ENCODE data around the gene VPS45. TPM values are rescaled to one million over a fixed set of nuclear protein-coding genes. Genes with fewer than 3 reads are reported as not detected.

Gene VPS45
- total RNA-seq, 1 experiment from 2014 or later, result 47.8 TPM

- Histone ChIP-seq H3K36me3 (ENCODE audit: low read depth, low read length) (no peaks in the 10 kb centered on the region), H3K4me2 (ENCODE audit: low read length) (no peak overlapping the region), H2AFZ (ENCODE audit: low read length) (no peak overlapping the region), H3K4me3 (ENCODE audit: low read length) (no peak overlapping the region), H4K20me1 (ENCODE audit: low read length) (no peaks in the 10 kb centered on the region), H3F3A (ENCODE audit: low read length, unreplicated experiment) (no peaks in the 10 kb centered on the region), H3K27me3 (ENCODE audit: low read length) (no peaks in the 10 kb centered on the region), H3K79me2 (ENCODE audit: low read length) (no peaks in the 10 kb centered on the region), H3K9me3 (ENCODE audit: low read length) (no peaks in the 10 kb centered on the region), H3K4me1 (ENCODE audit: insufficient read depth, low read length) (no peaks in the 10 kb centered on the region), H3K27ac (ENCODE audit: low read length) (no peak overlapping the region), H3K9me2 (replicated peaks; ENCODE audit: low read length) (no peaks in the 10 kb centered on the region), H3K9ac (ENCODE audit: low read length) (no peak overlapping the region)
- peak; percentile 55; the same call in 1 of the 2 replicates for ATAC-seq
- peak; percentile 74 for DNase-seq
- POLR2A ChIA-PET (ENCODE audit: unreplicated experiment), result interaction anchor here (0.5 kb wide), 3 partner anchors 21 to 300 kb away, joined by 3 to 13 read pairs (median 3); a partner anchor contains a TSS
- intact Hi-C loops (cut with micrococcal nuclease), result no loop called here
- TF ChIP-seq EZH2phosphoT487 (IDR thresholded peaks at IDR 0.05; ENCODE audit: borderline replicate concordance, low read length) (no peak), EZH2 (IDR thresholded peaks at IDR 0.05; ENCODE audit: low read length, unreplicated experiment) (no peak), CTCF (conservative IDR thresholded peaks at IDR 0.05; ENCODE audit: low read depth, low read length) (peak; percentile 85)
- BruUV-seq (replicated peaks), result no TSS peak
- CTCF ChIA-PET, result interaction anchor here (0.5 to 0.7 kb wide), 4 partner anchors 14 to 101 kb away, joined by 3 to 6 read pairs (median 3); no protein-coding TSS in a partner anchor
Observed at GRCh38 chr1:150165622-150166612, 98.3 kb downstream of the VPS45 start.

- peak; percentile 83 for ATAC-seq
- intact Hi-C loops (cut with micrococcal nuclease), result loop anchor here (1.0 kb wide), 2 partner anchors 96 to 207 kb away; no protein-coding TSS in a partner anchor
- Histone ChIP-seq H3K36me3 (ENCODE audit: low read depth, low read length) (no peaks in the 10 kb centered on the region), H3K4me3 (ENCODE audit: low read length) (no peak overlapping the region), H3K27me3 (ENCODE audit: low read length) (no peaks in the 10 kb centered on the region), H3K79me2 (ENCODE audit: low read length) (no peaks in the 10 kb centered on the region), H2AFZ (ENCODE audit: low read length) (peak overlapping the region; percentile 27), H3K27ac (ENCODE audit: low read length) (no peak overlapping the region), H3F3A (ENCODE audit: low read length, unreplicated experiment) (no peaks in the 10 kb centered on the region), H3K4me1 (ENCODE audit: insufficient read depth, low read length) (no peaks in the 10 kb centered on the region), H4K20me1 (ENCODE audit: low read length) (no peaks in the 10 kb centered on the region), H3K4me2 (ENCODE audit: low read length) (no peak overlapping the region), H3K9ac (ENCODE audit: low read length) (no peak overlapping the region), H3K9me2 (replicated peaks; ENCODE audit: low read length) (no peaks in the 10 kb centered on the region), H3K9me3 (ENCODE audit: low read length) (no peaks in the 10 kb centered on the region)
- TF ChIP-seq EZH2 (IDR thresholded peaks at IDR 0.05; ENCODE audit: low read length, unreplicated experiment) (no peak), CTCF (conservative IDR thresholded peaks at IDR 0.05; ENCODE audit: low read depth, low read length) (peak; percentile 98)
- ChIA-PET CTCF (interaction anchor here (0.6 to 1.5 kb wide), 6 partner anchors 18 to 656 kb away, joined by 4 to 8 read pairs (median 6); a partner anchor contains a TSS), POLR2A (ENCODE audit: unreplicated experiment) (no interaction called here)
- BruUV-seq (replicated peaks), result no TSS peak
- peak; percentile 78 for DNase-seq
Observed at GRCh38 chr1:150168960-150169601, 101.5 kb downstream of the VPS45 start.

All from PC-3 (cell line).